Measurements from ENCODE around the gene GALNT10. TPM values are rescaled to one million over a fixed set of nuclear protein-coding genes. Genes with fewer than 3 reads are reported as not detected.

The GALNT10 gene
- total and polyA plus RNA-seq, 10 of the 15 experiments (the other 5 are each of a cell fraction or from before 2014, with no cell fraction given) = 3.9 to 35.4 (median 15.5) TPM

GRCh38 chr5:154257046-154257445 lies 66.5 kb downstream of the GALNT10 start:
- BruUV-seq (replicated peaks) = no TSS peak
- H2AFZ ChIP-seq (ENCODE audit: control insufficient read depth, low read depth, low read length) = no peak overlapping the region
- H3K36me3 ChIP-seq (ENCODE audit: control insufficient read depth in 2 of 2, insufficient read depth in 2 of 2, low read length in 1 of 2) = no peaks in the 10 kb centered on the region
- ChIA-PET POLR2A (no interaction called here), RAD21 (ENCODE audit: unreplicated experiment) (interaction anchor here (0.6 kb wide), 1 partner anchor 678 kb away, joined by 3 read pairs; no protein-coding TSS in a partner anchor), CTCF (interaction anchor here (1.0 kb wide), 1 partner anchor 16 kb away, joined by 3 read pairs; no protein-coding TSS in a partner anchor), SMC1A (ENCODE audit: uncharacterized antibody, unreplicated experiment) (interaction anchor here (1.3 kb wide), 1 partner anchor 70 kb away, joined by 5 read pairs; no protein-coding TSS in a partner anchor)
- H3K9me3 ChIP-seq (replicated peaks; ENCODE audit: control insufficient read depth, insufficient read depth, low read length) = no peaks in the 10 kb centered on the region
- no peak overlapping the region for H3K27ac ChIP-seq (ENCODE audit: control insufficient read depth, insufficient read depth)
- intact Hi-C loops (cut with micrococcal nuclease; ENCODE audit: unreplicated experiment) = no loop called here
- H3K4me1 ChIP-seq (ENCODE audit: control insufficient read depth, insufficient read depth, low read length) = no peaks in the 10 kb centered on the region
- WGBS (ENCODE audit: insufficient coverage, insufficient replicate concordance, low lambda C conversion rate, missing lambda C conversion rate) = 71% methylated on average over 2 of the region's 2 CpGs
- H3K4me3 ChIP-seq = no peak overlapping the region
- TF ChIP-seq HDAC2 (IDR thresholded peaks at IDR 0.05) = no peak
- TF ChIP-seq TBL1XR1 (IDR thresholded peaks at IDR 0.05; ENCODE audit: low read depth, low read length) = no peak
- TF ChIP-seq BCLAF1 (IDR thresholded peaks at IDR 0.05) = no peak
- TF ChIP-seq CBFB (IDR thresholded peaks at IDR 0.05; ENCODE audit: low read depth) = no peak
- no peak for TF ChIP-seq SUPT20H (IDR thresholded peaks at IDR 0.05; ENCODE audit: borderline replicate concordance, control insufficient read depth, low read depth, low read length)
- TF ChIP-seq RELB (IDR thresholded peaks at IDR 0.05; ENCODE audit: low read depth) = no peak
- no peak for TF ChIP-seq NFYB (IDR thresholded peaks at IDR 0.05; ENCODE audit: insufficient read depth, low read depth, low read length)
- no peak for TF ChIP-seq REST (IDR thresholded peaks at IDR 0.05; ENCODE audit: low read depth, low read length)
- TF ChIP-seq CTCF (IDR thresholded peaks at IDR 0.05 in 2 of 3, conservative IDR thresholded peaks at IDR 0.05 in 1 of 3; ENCODE audit: control insufficient read depth in 2 of 3, extremely low read depth in 1 of 3, insufficient read depth in 1 of 3, low read depth in 3 of 3, low read length in 3 of 3) = no peak
- no peak for TF ChIP-seq HCFC1 (IDR thresholded peaks at IDR 0.05; ENCODE audit: low read length)
- DNase-seq (ENCODE audit: low read depth, low spot score) (no peak), ATAC-seq (no peak), FAIRE-seq (no peak)
- H3K9ac ChIP-seq (ENCODE audit: control insufficient read depth, insufficient read depth, low read length) = no peak overlapping the region
- H3K4me2 ChIP-seq (ENCODE audit: control insufficient read depth, insufficient read depth) = no peak overlapping the region
- no peaks in the 10 kb centered on the region for H4K20me1 ChIP-seq (ENCODE audit: control insufficient read depth, insufficient read depth)
- in situ Hi-C loops (cut with MboI) = no loop called here
- no peaks in the 10 kb centered on the region for H3K79me2 ChIP-seq (ENCODE audit: control insufficient read depth, insufficient read depth, low read length)
- no peaks in the 10 kb centered on the region for H3K27me3 ChIP-seq (replicated peaks in 1 of 2; ENCODE audit: control insufficient read depth in 2 of 2, insufficient read depth in 2 of 2, low read length in 1 of 2)
